WTC11 (cell line): ENCODE results near the gene VWF.
"Not testable (repeated sequence)": the region's sequence is repeated elsewhere in the genome, so short reads cannot be mapped to it uniquely, and the experiment has no call there.

Experiments
- ELF4 ChIP-seq: sonication (generic); formaldehyde crosslinking; IDR thresholded peaks from 2 replicates; pipeline ENCODE4 v1.8.1; 2022; ENCODE audit warnings: low read depth, mild to moderate bottlenecking, moderate library complexity, missing genetic modification reagents
- NFYB ChIP-seq: sonication (generic); formaldehyde crosslinking; conservative IDR thresholded peaks from 2 replicates; pipeline ENCODE4 v1.8.0; 2022; ENCODE audit warnings: low read depth, missing genetic modification reagents
- NR3C1 ChIP-seq: sonication (generic); formaldehyde crosslinking; conservative IDR thresholded peaks from 2 replicates; pipeline ENCODE4 v1.8.1; 2023; ENCODE audit warnings: low read depth, mild to moderate bottlenecking, missing genetic modification reagents
- TCF7 ChIP-seq: sonication (generic); formaldehyde crosslinking; IDR thresholded peaks from 2 replicates; pipeline ENCODE4 v1.8.0; 2022; ENCODE audit warnings: mild to moderate bottlenecking, low read depth, missing genetic modification reagents, moderate library complexity
- TF ChIP-seq, protein P1 (sequence below): fragments of 200-600 bp; IDR thresholded peaks from 2 replicates; pipeline ENCODE4 v1.8.0; 2022; ENCODE audit warnings: antibody characterized with exemption
- TF ChIP-seq, protein P2 (sequence below): sonication (generic); formaldehyde crosslinking; IDR thresholded peaks from 2 replicates; pipeline ENCODE4 v1.8.1; 2023; ENCODE audit warnings: mild to moderate bottlenecking, missing genetic modification reagents, moderate library complexity
- TF ChIP-seq, protein P3 (sequence below): sonication (generic); formaldehyde crosslinking; IDR thresholded peaks from 2 replicates; pipeline ENCODE4 v1.8.0; 2022; ENCODE audit warnings: mild to moderate bottlenecking, missing genetic modification reagents

DNA sequence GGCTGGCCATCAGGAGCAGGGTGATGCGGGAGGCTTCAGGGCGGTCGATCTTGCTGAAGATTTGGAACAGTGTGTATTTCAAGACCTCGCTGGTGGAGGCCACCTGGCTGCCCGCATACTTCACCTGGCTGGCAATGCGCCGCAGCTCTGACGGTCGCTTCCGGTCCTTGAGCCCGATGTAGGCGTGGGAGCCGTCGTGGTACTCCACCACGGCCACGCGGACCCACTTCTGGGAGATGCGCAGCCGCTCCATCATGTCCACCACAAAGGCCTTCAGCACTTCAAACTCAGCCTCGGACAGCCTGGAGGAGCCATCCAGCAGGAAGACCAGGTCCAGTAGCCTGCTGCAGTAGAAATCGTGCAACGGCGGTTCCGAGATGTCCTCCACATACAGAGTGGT lies 105.2 kb downstream of the VWF start:
- TF ChIP-seq, protein P1, sequence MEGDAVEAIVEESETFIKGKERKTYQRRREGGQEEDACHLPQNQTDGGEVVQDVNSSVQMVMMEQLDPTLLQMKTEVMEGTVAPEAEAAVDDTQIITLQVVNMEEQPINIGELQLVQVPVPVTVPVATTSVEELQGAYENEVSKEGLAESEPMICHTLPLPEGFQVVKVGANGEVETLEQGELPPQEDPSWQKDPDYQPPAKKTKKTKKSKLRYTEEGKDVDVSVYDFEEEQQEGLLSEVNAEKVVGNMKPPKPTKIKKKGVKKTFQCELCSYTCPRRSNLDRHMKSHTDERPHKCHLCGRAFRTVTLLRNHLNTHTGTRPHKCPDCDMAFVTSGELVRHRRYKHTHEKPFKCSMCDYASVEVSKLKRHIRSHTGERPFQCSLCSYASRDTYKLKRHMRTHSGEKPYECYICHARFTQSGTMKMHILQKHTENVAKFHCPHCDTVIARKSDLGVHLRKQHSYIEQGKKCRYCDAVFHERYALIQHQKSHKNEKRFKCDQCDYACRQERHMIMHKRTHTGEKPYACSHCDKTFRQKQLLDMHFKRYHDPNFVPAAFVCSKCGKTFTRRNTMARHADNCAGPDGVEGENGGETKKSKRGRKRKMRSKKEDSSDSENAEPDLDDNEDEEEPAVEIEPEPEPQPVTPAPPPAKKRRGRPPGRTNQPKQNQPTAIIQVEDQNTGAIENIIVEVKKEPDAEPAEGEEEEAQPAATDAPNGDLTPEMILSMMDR, result not testable (repeated sequence)
- TF ChIP-seq, protein P2, sequence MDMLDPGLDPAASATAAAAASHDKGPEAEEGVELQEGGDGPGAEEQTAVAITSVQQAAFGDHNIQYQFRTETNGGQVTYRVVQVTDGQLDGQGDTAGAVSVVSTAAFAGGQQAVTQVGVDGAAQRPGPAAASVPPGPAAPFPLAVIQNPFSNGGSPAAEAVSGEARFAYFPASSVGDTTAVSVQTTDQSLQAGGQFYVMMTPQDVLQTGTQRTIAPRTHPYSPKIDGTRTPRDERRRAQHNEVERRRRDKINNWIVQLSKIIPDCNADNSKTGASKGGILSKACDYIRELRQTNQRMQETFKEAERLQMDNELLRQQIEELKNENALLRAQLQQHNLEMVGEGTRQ (CRISPR knock-in tag), result not testable (repeated sequence)
- TF ChIP-seq TCF7; NR3C1 (CRISPR knock-in tag); ELF4 (CRISPR knock-in tag); NFYB (CRISPR knock-in tag): not testable (repeated sequence)
- TF ChIP-seq, protein P3, sequence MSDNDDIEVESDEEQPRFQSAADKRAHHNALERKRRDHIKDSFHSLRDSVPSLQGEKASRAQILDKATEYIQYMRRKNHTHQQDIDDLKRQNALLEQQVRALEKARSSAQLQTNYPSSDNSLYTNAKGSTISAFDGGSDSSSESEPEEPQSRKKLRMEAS, result not testable (repeated sequence)
